A549 (cell line): Measurements from ENCODE around the gene KRTAP10-2. TPM values are rescaled to one million over a fixed set of nuclear protein-coding genes. Genes with fewer than 3 reads are reported as not detected.

Experiments
- ATAC-seq, 2 experiments: fragments of 200-7000 bp in 1 of 2; fragments of >200 bp in 1 of 2; cut with Nextera tagmentation in 1 of 2; cut with Tn5 transposase in 1 of 2; 3 replicates each; pipeline versions ENCODE4 v1.8.0 to v1.9.1; 2018 to 2020; ENCODE audit warnings: mild to moderate bottlenecking in 1 of 2, moderate library complexity in 1 of 2
- CTCF ChIA-PET: fragments of 300-600 bp; sonication (Branson Sonifier 250); formaldehyde crosslinking; extraction: SDS; loops from one replicate; lab custom pipeline; 2021; ENCODE audit warnings: antibody characterized with exemption, inconsistent platforms; lab: Yijun Ruan, JAX
- POLR2A ChIA-PET: fragments of 350-600 bp; formaldehyde crosslinking; extraction: SDS; loops from one replicate; lab custom pipeline; 2021; ENCODE audit warnings: antibody characterized with exemption, inconsistent platforms; lab: Yijun Ruan, JAX
- DNase-seq, 2 experiments: peaks; one replicate each; pipeline versions ENCODE4 v3.0.0 to v3.0.0-alpha.2; 2011 to 2016; ENCODE audit warnings: low read depth in 1 of 2, low spot score in 1 of 2
- FAIRE-seq: peaks from 2 replicates; lab custom pipeline; 2011; peaks lifted over from hg19 to GRCh38; lab: Jason Lieb, UNC
- H3K27ac ChIP-seq, 2 experiments: fragments of >200 bp; sonication (Bioruptor Twin); formaldehyde crosslinking; 3 replicates each; pipeline ENCODE4 v1.5.1; 2016 to 2017
- H3K4me1 ChIP-seq: fragments of >200 bp; sonication (Bioruptor Twin); formaldehyde crosslinking; 3 replicates; pipeline ENCODE4 v1.6.1; 2016
- H3K4me2 ChIP-seq: fragments of >200 bp; sonication (Bioruptor Twin); formaldehyde crosslinking; 3 replicates; pipeline ENCODE4 v1.6.1; 2016
- H3K4me3 ChIP-seq: fragments of >200 bp; sonication (Bioruptor Twin); formaldehyde crosslinking; 3 replicates; pipeline ENCODE4 v1.5.1; 2016
- H3K9me3 ChIP-seq: fragments of >200 bp; sonication (Bioruptor Twin); formaldehyde crosslinking; 3 replicates; pipeline ENCODE4 v1.6.1; 2016
- ATOH8 ChIP-seq: fragments of 250-450 bp; sonication (Bioruptor Pico); IDR thresholded peaks from 2 replicates; pipeline ENCODE4 v1.5.0; 2020; ENCODE audit warnings: low read depth, mild to moderate bottlenecking, moderate library complexity
- BCL3 ChIP-seq: fragments of >200 bp; sonication (Bioruptor Twin); formaldehyde crosslinking; IDR thresholded peaks from 3 replicates; pipeline ENCODE4 v1.6.1; 2016
- BHLHE40 ChIP-seq: IDR thresholded peaks from 2 replicates; pipeline ENCODE4 v1.6.1; 2012; ENCODE audit warnings: low read depth, low read length, inconsistent platforms
- CBX2 ChIP-seq: fragments of 200-600 bp; sonication (generic); IDR thresholded peaks from 2 replicates; pipeline ENCODE4 v1.6.1; 2016; ENCODE audit warnings: low read depth, mild to moderate bottlenecking, borderline replicate concordance
- CBX8 ChIP-seq: fragments of 200-600 bp; sonication (generic); IDR thresholded peaks from 2 replicates; pipeline ENCODE4 v1.6.1; 2016
- CTCF ChIP-seq: fragments of >200 bp; sonication (Bioruptor Twin); formaldehyde crosslinking; IDR thresholded peaks from 3 replicates; pipeline ENCODE4 v1.5.1; 2016
- FOSL2 ChIP-seq, 2 experiments: fragments of 450-650 bp in 1 of 2; fragments of >200 bp in 1 of 2; sonication (Bioruptor Twin) in 1 of 2; formaldehyde crosslinking; IDR thresholded peaks; 2 replicates each; pipeline versions ENCODE4 v1.5.0 to v1.6.1; 2016 to 2020; ENCODE audit warnings: mild to moderate bottlenecking in 1 of 2, moderate library complexity in 1 of 2
- HDAC2 ChIP-seq: fragments of 200-600 bp; sonication (generic); IDR thresholded peaks from 2 replicates; pipeline ENCODE4 v1.6.1; 2016
- HOXB5 ChIP-seq: fragments of 250-450 bp; sonication (Bioruptor Pico); IDR thresholded peaks from 2 replicates; pipeline ENCODE4 v1.5.0; 2020; ENCODE audit warnings: mild to moderate bottlenecking, moderate library complexity
- MAZ ChIP-seq: fragments of 150-350 bp; IDR thresholded peaks from 2 replicates; pipeline ENCODE4 v1.6.1; 2014; ENCODE audit warnings: antibody characterized with exemption, low read depth, low read length, borderline replicate concordance
- MYC ChIP-seq: IDR thresholded peaks from 2 replicates; pipeline ENCODE4 v1.6.1; 2012; ENCODE audit warnings: mild to moderate bottlenecking, inconsistent platforms, low read length, improper control_type of control experiment, borderline replicate concordance
- NR3C1 ChIP-seq: fragments of >200 bp; sonication (Bioruptor Twin); formaldehyde crosslinking; IDR thresholded peaks from 3 replicates; pipeline ENCODE4 v1.6.1; 2017
- PHF8 ChIP-seq: fragments of 200-600 bp; sonication (generic); IDR thresholded peaks from 2 replicates; pipeline ENCODE4 v1.6.1; 2016; ENCODE audit warnings: low read depth, mild to moderate bottlenecking, antibody characterized with exemption, moderate library complexity, borderline replicate concordance
- SREBF2 ChIP-seq: fragments of 450-650 bp; IDR thresholded peaks from 2 replicates; pipeline ENCODE4 v1.6.1; 2014; ENCODE audit warnings: mild to moderate bottlenecking, moderate library complexity
- ZFP36 ChIP-seq: fragments of 450-650 bp; IDR thresholded peaks from 2 replicates; pipeline ENCODE4 v1.6.1; 2014; ENCODE audit warnings: borderline replicate concordance; ENCODE audit not compliant: partially characterized antibody
- WGBS: methylation state at CpG from one replicate; pipeline ENCODE4 v1.1.6; 2017; ENCODE audit errors: missing lambda C conversion rate; 5-methylcytosine and 5-hydroxymethylcytosine counted together
- polyA plus RNA-seq, 4 experiments: library from polyadenylated mRNA; depleted of rRNA in 3 of 4; stranded (reverse); fragments of >200 nt; fragmentation: RNase III in 1 of 4; extraction: RNeasy Plus Mini Kit Qiagen cat#74134 plus additional on column Dnase treatment in 1 of 4; gene quantifications; 2 replicates in 3 of 4; 3 replicates in 1 of 4; pipeline ENCODE4 v1.2.3, GENCODE V29; 2011 to 2017
- TF ChIP-seq, protein P1 (sequence below): IDR thresholded peaks from 2 replicates; pipeline ENCODE4 v1.6.1; 2012
- TF ChIP-seq, protein P2 (sequence below): fragments of 200-600 bp; sonication (generic); IDR thresholded peaks from 2 replicates; pipeline ENCODE4 v1.6.1; 2016; ENCODE audit warnings: antibody characterized with exemption, mild to moderate bottlenecking, moderate library complexity

KRTAP10-2 gene
- polyA plus RNA-seq, 2 of the 4 experiments (the other 2 are of a cell fraction): not detected

- H3K9me3 ChIP-seq: peaks cover 18% of the 10 kb centered on the region
- DNase-seq (no peak), FAIRE-seq (no peak), ATAC-seq (no peak)
- CTCF ChIA-PET: no interaction called here
- H3K4me3 ChIP-seq: no peak overlapping the region
- TF ChIP-seq PHF8 (no peak), CBX8 (no peak), CTCF (no peak), HDAC2 (no peak), BCL3 (no peak), HOXB5 (CRISPR knock-in tag) (no peak), ATOH8 (CRISPR knock-in tag) (no peak), BHLHE40 (no peak), CBX2 (no peak), FOSL2 (IDR thresholded peaks at IDR 0.05) (no peak), FOSL2 (CRISPR knock-in tag; IDR thresholded peaks at IDR 0.05) (no peak), MYC (no peak), ZFP36 (no peak), MAZ (no peak), NR3C1 (no peak)
- TF ChIP-seq, protein P1, sequence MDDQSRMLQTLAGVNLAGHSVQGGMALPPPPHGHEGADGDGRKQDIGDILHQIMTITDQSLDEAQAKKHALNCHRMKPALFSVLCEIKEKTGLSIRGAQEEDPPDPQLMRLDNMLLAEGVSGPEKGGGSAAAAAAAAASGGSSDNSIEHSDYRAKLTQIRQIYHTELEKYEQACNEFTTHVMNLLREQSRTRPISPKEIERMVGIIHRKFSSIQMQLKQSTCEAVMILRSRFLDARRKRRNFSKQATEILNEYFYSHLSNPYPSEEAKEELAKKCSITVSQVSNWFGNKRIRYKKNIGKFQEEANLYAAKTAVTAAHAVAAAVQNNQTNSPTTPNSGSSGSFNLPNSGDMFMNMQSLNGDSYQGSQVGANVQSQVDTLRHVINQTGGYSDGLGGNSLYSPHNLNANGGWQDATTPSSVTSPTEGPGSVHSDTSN: no peak
- TF ChIP-seq, protein P2, sequence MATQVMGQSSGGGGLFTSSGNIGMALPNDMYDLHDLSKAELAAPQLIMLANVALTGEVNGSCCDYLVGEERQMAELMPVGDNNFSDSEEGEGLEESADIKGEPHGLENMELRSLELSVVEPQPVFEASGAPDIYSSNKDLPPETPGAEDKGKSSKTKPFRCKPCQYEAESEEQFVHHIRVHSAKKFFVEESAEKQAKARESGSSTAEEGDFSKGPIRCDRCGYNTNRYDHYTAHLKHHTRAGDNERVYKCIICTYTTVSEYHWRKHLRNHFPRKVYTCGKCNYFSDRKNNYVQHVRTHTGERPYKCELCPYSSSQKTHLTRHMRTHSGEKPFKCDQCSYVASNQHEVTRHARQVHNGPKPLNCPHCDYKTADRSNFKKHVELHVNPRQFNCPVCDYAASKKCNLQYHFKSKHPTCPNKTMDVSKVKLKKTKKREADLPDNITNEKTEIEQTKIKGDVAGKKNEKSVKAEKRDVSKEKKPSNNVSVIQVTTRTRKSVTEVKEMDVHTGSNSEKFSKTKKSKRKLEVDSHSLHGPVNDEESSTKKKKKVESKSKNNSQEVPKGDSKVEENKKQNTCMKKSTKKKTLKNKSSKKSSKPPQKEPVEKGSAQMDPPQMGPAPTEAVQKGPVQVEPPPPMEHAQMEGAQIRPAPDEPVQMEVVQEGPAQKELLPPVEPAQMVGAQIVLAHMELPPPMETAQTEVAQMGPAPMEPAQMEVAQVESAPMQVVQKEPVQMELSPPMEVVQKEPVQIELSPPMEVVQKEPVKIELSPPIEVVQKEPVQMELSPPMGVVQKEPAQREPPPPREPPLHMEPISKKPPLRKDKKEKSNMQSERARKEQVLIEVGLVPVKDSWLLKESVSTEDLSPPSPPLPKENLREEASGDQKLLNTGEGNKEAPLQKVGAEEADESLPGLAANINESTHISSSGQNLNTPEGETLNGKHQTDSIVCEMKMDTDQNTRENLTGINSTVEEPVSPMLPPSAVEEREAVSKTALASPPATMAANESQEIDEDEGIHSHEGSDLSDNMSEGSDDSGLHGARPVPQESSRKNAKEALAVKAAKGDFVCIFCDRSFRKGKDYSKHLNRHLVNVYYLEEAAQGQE: no peak
- H3K4me2 ChIP-seq: no peak overlapping the region
- 61% methylated on average over 6 of the region's 10 CpGs for WGBS
- no peak overlapping the region for H3K27ac ChIP-seq
- no peaks in the 10 kb centered on the region for H3K4me1 ChIP-seq
- POLR2A ChIA-PET: no interaction called here
Observed at GRCh38 chr21:44576025-44576420, 24.7 kb upstream of the KRTAP10-2 start.

DNA sequence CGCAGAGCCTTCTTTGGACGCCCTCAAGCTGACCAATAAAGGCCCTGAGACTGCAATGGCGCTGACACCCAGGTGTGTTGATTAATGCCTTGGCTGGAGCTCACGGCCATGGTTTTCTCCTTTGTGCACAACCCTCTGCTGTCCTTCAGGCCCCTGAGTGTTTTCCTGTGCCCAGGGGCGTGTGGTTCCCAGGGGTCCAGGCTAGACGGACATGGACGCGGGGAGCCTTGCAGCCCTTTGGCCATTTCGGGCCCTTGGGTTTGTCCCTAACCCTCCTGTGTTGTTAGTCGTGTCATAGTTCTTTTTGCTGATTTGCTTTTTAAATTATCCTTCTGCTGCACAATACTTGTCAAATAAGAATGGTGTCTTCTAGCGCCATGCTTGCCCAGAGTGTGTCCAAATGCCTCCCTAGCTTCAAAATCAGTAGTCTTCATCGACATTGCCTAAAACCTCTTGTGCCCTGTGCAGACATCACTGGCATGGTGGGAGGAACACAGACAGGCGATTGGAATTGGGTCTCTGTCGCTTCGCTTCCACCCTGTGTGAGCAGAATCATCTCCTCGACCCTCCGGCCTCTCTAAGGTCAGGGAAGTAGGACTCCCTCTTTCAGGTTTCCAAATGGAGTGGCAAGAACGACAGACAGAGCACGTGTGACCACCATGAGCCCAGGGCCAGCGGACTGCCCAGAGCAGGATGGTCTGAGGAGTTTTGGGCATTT lies 24.2 kb upstream of the KRTAP10-2 start:
- no peak for TF ChIP-seq ATOH8 (CRISPR knock-in tag)
- TF ChIP-seq SREBF2: no peak
- TF ChIP-seq ZFP36: no peak
- TF ChIP-seq, all 56 proteins: peak for 0
- Histone ChIP-seq H3K4me2 (no peak overlapping the region), H3K4me1 (no peaks in the 10 kb centered on the region), H3K27ac (no peak overlapping the region), H3K4me3 (no peak overlapping the region), H3K9me3 (peaks cover 15% of the 10 kb centered on the region)
- POLR2A ChIA-PET: no interaction called here
- DNase-seq (no peak), FAIRE-seq (no peak), ATAC-seq (no peak)
- WGBS: 74% methylated on average over 20 of the region's 20 CpGs
- CTCF ChIA-PET: interaction anchor here (1.0 kb wide), 1 partner anchor 218 kb away, joined by 4 read pairs; no protein-coding TSS in a partner anchor
